ENCODE results near the gene NDUFB2. TPM values are rescaled to one million over a fixed set of nuclear protein-coding genes. Genes with fewer than 3 reads are reported as not detected.
A peak's percentile ranks its signal among the peaks of the same experiment; 100 is the strongest.

NDUFB2 gene
- total and polyA plus RNA-seq, 9 of the 15 experiments (the other 6 are each of a cell fraction or from before 2014, with no cell fraction given) = 220 to 2,075 (median 320) TPM

GRCh38 chr7:140673063-140673773 is 23.3 kb upstream of the NDUFB2 start (continued):
- TF ChIP-seq PRDM10 (IDR thresholded peaks at IDR 0.05; ENCODE audit: partially characterized antibody) = peak; percentile 46
- no peak for TF ChIP-seq DIDO1 (tag; IDR thresholded peaks at IDR 0.05; ENCODE audit: low read depth)
- TF ChIP-seq NR2C2 (CRISPR knock-in tag; IDR thresholded peaks at IDR 0.05) = no peak
- TF ChIP-seq NR2C2 (tag; IDR thresholded peaks at IDR 0.05) = peak; percentile 64; the same call in 1 of the 2 replicates
- no peak; the same call in 1 of the 2 replicates for TF ChIP-seq MYC (IDR thresholded peaks at IDR 0.05; ENCODE audit: low read depth, low read length)
- TF ChIP-seq MYC (CRISPR knock-in tag; IDR thresholded peaks at IDR 0.05; ENCODE audit: borderline replicate concordance, low read depth) = peak; percentile 64; the same call in 1 of the 2 replicates
- TF ChIP-seq ESRRB (CRISPR knock-in tag; IDR thresholded peaks at IDR 0.05; ENCODE audit: borderline replicate concordance) = no peak
- peak; percentile 37; the same call in 1 of the 2 replicates for TF ChIP-seq HNRNPL (IDR thresholded peaks at IDR 0.05; ENCODE audit: low read depth, low read length)
- TF ChIP-seq IRF2 (CRISPR knock-in tag; IDR thresholded peaks at IDR 0.05) = no peak
- TF ChIP-seq MECOM (CRISPR knock-in tag; IDR thresholded peaks at IDR 0.05) = no peak
- no peak for TF ChIP-seq FUS (optimal IDR thresholded peaks at IDR 0.05; ENCODE audit: low read depth, low read length)
- TF ChIP-seq CEBPZ (IDR thresholded peaks at IDR 0.05; ENCODE audit: borderline replicate concordance, low read depth, low read length) = no peak
- no peak for TF ChIP-seq BACH1 (tag; IDR thresholded peaks at IDR 0.05)
- no peak for TF ChIP-seq NR1H2 (CRISPR knock-in tag; IDR thresholded peaks at IDR 0.05)
- no peak for TF ChIP-seq ZNF311 (CRISPR knock-in tag; IDR thresholded peaks at IDR 0.05)
- TF ChIP-seq RUNX1 (IDR thresholded peaks at IDR 0.05; ENCODE audit: low read depth) = no peak
- no peak for TF ChIP-seq ZC3H4 (CRISPR knock-in tag; IDR thresholded peaks at IDR 0.05; ENCODE audit: borderline replicate concordance)
- no peak for TF ChIP-seq RAD51 (IDR thresholded peaks at IDR 0.05; ENCODE audit: borderline replicate concordance, low read depth)
- peak in 1 of 2 experiments; percentile 79; a peak in 1 of 4 replicates for TF ChIP-seq UBTF (IDR thresholded peaks at IDR 0.05; ENCODE audit: borderline replicate concordance in 1 of 2, low read depth in 2 of 2, low read length in 2 of 2)

Data from K562 (cell line).